ENCODE measurements around the gene NCAPH2. TPM values are rescaled to one million over a fixed set of nuclear protein-coding genes. Genes with fewer than 3 reads are reported as not detected.

NCAPH2 gene
- total RNA-seq, 2 experiments from 2014 or later = 184 to 185 TPM

DNA sequence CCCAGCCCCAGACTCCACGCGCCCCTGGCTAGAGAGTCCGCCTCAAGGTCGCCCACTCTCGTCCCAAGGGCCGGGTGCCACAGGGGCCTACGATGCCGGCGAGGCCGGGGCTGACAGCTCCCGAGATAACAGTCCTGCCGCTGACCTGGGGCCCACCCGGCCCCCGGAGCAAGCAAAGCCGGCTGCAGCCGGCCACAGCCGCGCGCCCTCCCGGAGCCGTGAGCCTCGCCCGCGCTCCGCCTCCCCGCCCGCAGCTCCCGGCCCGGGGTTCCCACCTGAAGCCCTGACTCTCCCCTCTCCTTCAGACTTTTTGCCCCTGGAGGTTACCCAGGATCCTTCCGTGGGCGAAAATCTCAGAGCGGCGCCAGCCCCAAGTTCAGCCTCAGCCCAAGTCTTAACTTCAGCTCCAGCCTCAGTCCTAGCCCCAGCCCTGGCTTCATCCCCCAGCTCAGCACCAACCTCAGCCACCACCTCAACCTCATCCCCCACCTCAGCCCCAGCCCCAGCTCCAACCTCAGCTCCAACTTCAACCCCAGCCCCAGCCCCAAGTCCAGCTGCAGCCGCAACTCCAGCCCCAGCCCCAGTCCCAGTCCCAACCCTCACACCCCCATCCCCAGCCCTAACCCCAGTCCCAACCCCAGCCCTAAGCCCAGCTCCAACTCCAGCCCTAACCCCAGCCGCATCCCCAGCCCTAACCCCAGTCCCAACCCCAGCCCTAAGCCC lies 39.4 kb downstream of the NCAPH2 start:
- ChIA-PET POLR2A (interaction anchor here (0.6 to 5.0 kb wide), 15 partner anchors 8 to 303 kb away, joined by 3 to 87 read pairs (median 13); partner anchors contain the start of genes CHKB, LMF2, NCAPH2 and SCO2), CTCF (interaction anchor here (0.8 to 2.4 kb wide), 5 partner anchors 10 to 73 kb away, joined by 3 to 27 read pairs (median 16); partner anchors contain the start of genes SCO2 and SYCE3)
- no peaks in the 10 kb centered on the region for H3K9me3 Mint-ChIP-seq
- TF ChIP-seq, protein P1, sequence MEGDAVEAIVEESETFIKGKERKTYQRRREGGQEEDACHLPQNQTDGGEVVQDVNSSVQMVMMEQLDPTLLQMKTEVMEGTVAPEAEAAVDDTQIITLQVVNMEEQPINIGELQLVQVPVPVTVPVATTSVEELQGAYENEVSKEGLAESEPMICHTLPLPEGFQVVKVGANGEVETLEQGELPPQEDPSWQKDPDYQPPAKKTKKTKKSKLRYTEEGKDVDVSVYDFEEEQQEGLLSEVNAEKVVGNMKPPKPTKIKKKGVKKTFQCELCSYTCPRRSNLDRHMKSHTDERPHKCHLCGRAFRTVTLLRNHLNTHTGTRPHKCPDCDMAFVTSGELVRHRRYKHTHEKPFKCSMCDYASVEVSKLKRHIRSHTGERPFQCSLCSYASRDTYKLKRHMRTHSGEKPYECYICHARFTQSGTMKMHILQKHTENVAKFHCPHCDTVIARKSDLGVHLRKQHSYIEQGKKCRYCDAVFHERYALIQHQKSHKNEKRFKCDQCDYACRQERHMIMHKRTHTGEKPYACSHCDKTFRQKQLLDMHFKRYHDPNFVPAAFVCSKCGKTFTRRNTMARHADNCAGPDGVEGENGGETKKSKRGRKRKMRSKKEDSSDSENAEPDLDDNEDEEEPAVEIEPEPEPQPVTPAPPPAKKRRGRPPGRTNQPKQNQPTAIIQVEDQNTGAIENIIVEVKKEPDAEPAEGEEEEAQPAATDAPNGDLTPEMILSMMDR (IDR thresholded peaks at IDR 0.05) = no peak
- Histone ChIP-seq H3K4me1 (ENCODE audit: insufficient read depth, low read length) (peaks cover 61% of the 10 kb centered on the region), H3K9me3 (ENCODE audit: control insufficient read depth in 1 of 2, insufficient read depth in 1 of 2, low read length in 2 of 2) (no peaks in the 10 kb centered on the region), H3K27me3 (ENCODE audit: control insufficient read depth in 1 of 2, insufficient read depth in 2 of 2, low read length in 2 of 2) (no peaks in the 10 kb centered on the region), H3K4me3 (ENCODE audit: low read length) (no peak overlapping the region), H3K36me3 (ENCODE audit: insufficient read depth, low read length) (no peaks in the 10 kb centered on the region), H3K27ac (ENCODE audit: low read depth in 1 of 2, low read length in 2 of 2) (no peak overlapping the region)
- peak overlapping the region; percentile 54 for H3K4me3 Mint-ChIP-seq
- ATAC-seq (ENCODE audit: poor library complexity) (no peak), DNase-seq (no peak)
- H3K36me3 Mint-ChIP-seq (ENCODE audit: low read depth) = no peaks in the 10 kb centered on the region
- no peaks in the 10 kb centered on the region for H3K27me3 Mint-ChIP-seq
- H3K27ac Mint-ChIP-seq = no peak overlapping the region
- intact Hi-C loops (cut with DNase I, micrococcal nuclease) = loop anchor here in 1 of 2 experiments (5.0 kb wide), 1 partner anchor 35 kb away; the partner anchor contains the start of gene CHKB
- H3K4me1 Mint-ChIP-seq (ENCODE audit: low read depth) = peaks cover 41% of the 10 kb centered on the region

DNA sequence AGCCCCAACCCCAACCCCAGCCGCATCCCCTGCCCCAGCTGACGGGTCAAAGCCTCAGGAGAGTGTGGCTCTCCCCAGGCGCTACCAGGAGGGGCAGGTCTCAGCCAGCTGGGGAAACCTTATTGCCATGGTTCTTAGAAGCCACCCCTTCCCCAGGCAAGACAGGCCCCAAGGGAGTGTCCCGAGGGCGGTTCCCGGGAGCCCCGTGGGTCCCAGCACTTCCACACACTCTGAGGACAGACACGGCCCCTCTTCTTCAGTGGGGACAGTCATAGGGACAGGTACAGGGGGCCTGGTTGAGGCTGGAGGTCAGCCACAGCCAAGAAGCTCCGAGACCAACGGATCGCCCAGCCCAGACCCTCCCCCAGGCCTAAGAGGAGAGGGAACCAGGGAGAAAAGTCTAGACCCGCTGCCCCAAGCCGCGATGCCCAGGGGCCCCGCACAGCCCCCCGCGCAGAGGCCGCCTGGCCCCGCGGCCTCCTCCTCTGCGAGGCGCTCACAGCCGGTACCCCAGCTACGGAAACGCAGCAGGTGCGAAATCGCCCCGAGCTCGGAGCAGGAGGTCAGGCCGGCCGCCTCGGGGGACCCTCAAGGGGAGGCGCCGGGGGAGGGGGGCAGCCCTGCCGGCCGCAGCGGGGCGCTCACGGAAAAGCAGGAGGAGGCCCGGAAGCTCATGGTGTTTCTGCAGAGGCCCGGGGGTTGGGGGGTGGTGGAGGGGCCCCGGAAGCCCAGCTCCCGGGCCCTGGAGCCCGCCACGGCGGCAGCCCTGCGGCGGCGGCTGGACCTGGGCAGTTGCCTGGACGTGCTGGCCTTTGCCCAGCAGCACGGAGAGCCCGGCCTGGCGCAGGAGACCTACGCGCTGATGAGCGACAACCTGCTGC lies 40.3 kb downstream of the NCAPH2 start:
- peak; percentile 70 for ATAC-seq (ENCODE audit: poor library complexity)
- ChIA-PET CTCF (interaction anchor here (0.6 to 2.4 kb wide), 9 partner anchors 9 to 72 kb away, joined by 3 to 27 read pairs (median 7); partner anchors contain the start of genes SCO2 and SYCE3), POLR2A (interaction anchor here (0.6 to 5.0 kb wide), 18 partner anchors 9 to 358 kb away, joined by 3 to 87 read pairs (median 9); partner anchors contain the start of genes CHKB, LMF2, NCAPH2 and SCO2)
- H3K4me1 Mint-ChIP-seq (ENCODE audit: low read depth) = peaks cover 38% of the 10 kb centered on the region
- no peaks in the 10 kb centered on the region for H3K36me3 Mint-ChIP-seq (ENCODE audit: low read depth)
- peak in 13 of 14 experiments; percentile 42 to 79 (median 67) for DNase-seq
- Histone ChIP-seq H3K36me3 (ENCODE audit: insufficient read depth, low read length) (no peaks in the 10 kb centered on the region), H3K4me3 (ENCODE audit: low read length) (peak overlapping the region; percentile 62), H3K27me3 (ENCODE audit: control insufficient read depth in 1 of 2, insufficient read depth in 2 of 2, low read length in 2 of 2) (no peaks in the 10 kb centered on the region), H3K9me3 (ENCODE audit: control insufficient read depth in 1 of 2, insufficient read depth in 1 of 2, low read length in 2 of 2) (no peaks in the 10 kb centered on the region), H3K4me1 (ENCODE audit: insufficient read depth, low read length) (peaks cover 61% of the 10 kb centered on the region), H3K27ac (ENCODE audit: low read depth in 1 of 2, low read length in 2 of 2) (peak overlapping the region; percentile 67 to 74)
- TF ChIP-seq, protein P1 (IDR thresholded peaks at IDR 0.05) = no peak
- no peaks in the 10 kb centered on the region for H3K27me3 Mint-ChIP-seq
- no peaks in the 10 kb centered on the region for H3K9me3 Mint-ChIP-seq
- peak overlapping the region; percentile 73 for H3K27ac Mint-ChIP-seq
- intact Hi-C loops (cut with DNase I, micrococcal nuclease) = loop anchor here (2.0 to 5.0 kb wide), 2 partner anchors 34 to 35 kb away; partner anchors contain the start of gene CHKB (in 2 of the 2)
- H3K4me3 Mint-ChIP-seq = peak overlapping the region; percentile 78
